ENCODE data around the gene FOXN3. TPM values are rescaled to one million over a fixed set of nuclear protein-coding genes. Genes with fewer than 3 reads are reported as not detected.
A peak's percentile ranks its signal among the peaks of the same experiment; 100 is the strongest.

Gene FOXN3
- total and polyA plus RNA-seq, 2 experiments from 2014 or later = 98.9 to 167 TPM

GRCh38 chr14:89417465-89418225 lies 612 bp upstream of the FOXN3 start:
- peak overlapping the region; percentile 83 for H3K4me3 Mint-ChIP-seq
- H3K27ac Mint-ChIP-seq = peak overlapping the region; percentile 95
- H3K9me3 Mint-ChIP-seq = no peaks in the 10 kb centered on the region; the same call in 2 of the 3 replicates
- TF ChIP-seq CTCF (conservative IDR thresholded peaks at IDR 0.05; ENCODE audit: low read depth in 2 of 2) (peak; percentile 29 to 39; a peak in 3 of 4 replicates), POLR2AphosphoS5 (IDR thresholded peaks at IDR 0.05; ENCODE audit: low read depth) (no peak)
- Histone ChIP-seq H3K79me2 (replicated peaks; ENCODE audit: insufficient read depth) (peaks cover 89% of the 10 kb centered on the region), H3K27me3 (ENCODE audit: insufficient read depth) (no peaks in the 10 kb centered on the region), H3K4me3 (peak overlapping the region; percentile 76), H4K20me1 (replicated peaks; ENCODE audit: insufficient read depth) (peaks cover 26% of the 10 kb centered on the region), H3F3A (replicated peaks; ENCODE audit: low read depth) (0 out of 2 replicates have a peak, but pooled peaks cover 19% of the 10 kb centered on the region), H3K9me2 (ENCODE audit: insufficient read depth) (no peaks in the 10 kb centered on the region), H3K4me2 (peak overlapping the region; percentile 96), H3K36me3 (ENCODE audit: insufficient read depth) (peaks cover under 1% of the 10 kb centered on the region; the same call in 1 of the 2 replicates), H3K4me1 (ENCODE audit: insufficient read depth) (peaks cover 46% of the 10 kb centered on the region), H2AFZ (no peak overlapping the region), H3K27ac (ENCODE audit: low read depth) (peak overlapping the region; percentile 94)
- H3K27me3 Mint-ChIP-seq (ENCODE audit: insufficient read depth, low read depth, poor library complexity) = peaks cover 17% of the 10 kb centered on the region
- peak; percentile 20 for ATAC-seq
- peak; percentile 64 for DNase-seq (ENCODE audit: low spot score)
- H3K4me1 Mint-ChIP-seq = peaks cover 53% of the 10 kb centered on the region
- H3K36me3 Mint-ChIP-seq (ENCODE audit: low read depth) = peaks cover 54% of the 10 kb centered on the region

GRCh38 chr14:89416002-89416995 lies 734 bp downstream of the FOXN3 start:
- H3K27me3 Mint-ChIP-seq (ENCODE audit: insufficient read depth, low read depth, poor library complexity) = peaks cover 19% of the 10 kb centered on the region
- H3K4me1 Mint-ChIP-seq = peaks cover 54% of the 10 kb centered on the region
- TF ChIP-seq CREB1 (CRISPR knock-in tag; IDR thresholded peaks at IDR 0.05; ENCODE audit: low read depth) = peak; percentile 16; the same call in 1 of the 2 replicates
- TF ChIP-seq, protein P1, sequence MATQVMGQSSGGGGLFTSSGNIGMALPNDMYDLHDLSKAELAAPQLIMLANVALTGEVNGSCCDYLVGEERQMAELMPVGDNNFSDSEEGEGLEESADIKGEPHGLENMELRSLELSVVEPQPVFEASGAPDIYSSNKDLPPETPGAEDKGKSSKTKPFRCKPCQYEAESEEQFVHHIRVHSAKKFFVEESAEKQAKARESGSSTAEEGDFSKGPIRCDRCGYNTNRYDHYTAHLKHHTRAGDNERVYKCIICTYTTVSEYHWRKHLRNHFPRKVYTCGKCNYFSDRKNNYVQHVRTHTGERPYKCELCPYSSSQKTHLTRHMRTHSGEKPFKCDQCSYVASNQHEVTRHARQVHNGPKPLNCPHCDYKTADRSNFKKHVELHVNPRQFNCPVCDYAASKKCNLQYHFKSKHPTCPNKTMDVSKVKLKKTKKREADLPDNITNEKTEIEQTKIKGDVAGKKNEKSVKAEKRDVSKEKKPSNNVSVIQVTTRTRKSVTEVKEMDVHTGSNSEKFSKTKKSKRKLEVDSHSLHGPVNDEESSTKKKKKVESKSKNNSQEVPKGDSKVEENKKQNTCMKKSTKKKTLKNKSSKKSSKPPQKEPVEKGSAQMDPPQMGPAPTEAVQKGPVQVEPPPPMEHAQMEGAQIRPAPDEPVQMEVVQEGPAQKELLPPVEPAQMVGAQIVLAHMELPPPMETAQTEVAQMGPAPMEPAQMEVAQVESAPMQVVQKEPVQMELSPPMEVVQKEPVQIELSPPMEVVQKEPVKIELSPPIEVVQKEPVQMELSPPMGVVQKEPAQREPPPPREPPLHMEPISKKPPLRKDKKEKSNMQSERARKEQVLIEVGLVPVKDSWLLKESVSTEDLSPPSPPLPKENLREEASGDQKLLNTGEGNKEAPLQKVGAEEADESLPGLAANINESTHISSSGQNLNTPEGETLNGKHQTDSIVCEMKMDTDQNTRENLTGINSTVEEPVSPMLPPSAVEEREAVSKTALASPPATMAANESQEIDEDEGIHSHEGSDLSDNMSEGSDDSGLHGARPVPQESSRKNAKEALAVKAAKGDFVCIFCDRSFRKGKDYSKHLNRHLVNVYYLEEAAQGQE (IDR thresholded peaks at IDR 0.05; ENCODE audit: unreplicated experiment) = no peak
- no peak for TF ChIP-seq EZH2phosphoT487 (IDR thresholded peaks at IDR 0.05; ENCODE audit: unreplicated experiment)
- TF ChIP-seq STAT1 (IDR thresholded peaks at IDR 0.05; ENCODE audit: unreplicated experiment) = no peak
- TF ChIP-seq POLR2AphosphoS5 (IDR thresholded peaks at IDR 0.05; ENCODE audit: low read depth) = peak; percentile 58
- no peak for TF ChIP-seq NANOG (IDR thresholded peaks at IDR 0.05; ENCODE audit: borderline replicate concordance)
- no peak for TF ChIP-seq JUNB (IDR thresholded peaks at IDR 0.05; ENCODE audit: unreplicated experiment)
- TF ChIP-seq ZNF114 (CRISPR knock-in tag; IDR thresholded peaks at IDR 0.05) = no peak
- no peak for TF ChIP-seq EZH2 (IDR thresholded peaks at IDR 0.05; ENCODE audit: low read depth, unreplicated experiment)
- no peak for TF ChIP-seq CTCF (conservative IDR thresholded peaks at IDR 0.05; ENCODE audit: low read depth in 2 of 2)
- TF ChIP-seq, protein P2, sequence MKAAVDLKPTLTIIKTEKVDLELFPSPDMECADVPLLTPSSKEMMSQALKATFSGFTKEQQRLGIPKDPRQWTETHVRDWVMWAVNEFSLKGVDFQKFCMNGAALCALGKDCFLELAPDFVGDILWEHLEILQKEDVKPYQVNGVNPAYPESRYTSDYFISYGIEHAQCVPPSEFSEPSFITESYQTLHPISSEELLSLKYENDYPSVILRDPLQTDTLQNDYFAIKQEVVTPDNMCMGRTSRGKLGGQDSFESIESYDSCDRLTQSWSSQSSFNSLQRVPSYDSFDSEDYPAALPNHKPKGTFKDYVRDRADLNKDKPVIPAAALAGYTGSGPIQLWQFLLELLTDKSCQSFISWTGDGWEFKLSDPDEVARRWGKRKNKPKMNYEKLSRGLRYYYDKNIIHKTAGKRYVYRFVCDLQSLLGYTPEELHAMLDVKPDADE (IDR thresholded peaks at IDR 0.05) = no peak

More at GRCh38 chr14:89416002-89416995, 734 bp downstream of the FOXN3 start:
- H3K9me2 ChIP-seq (ENCODE audit: insufficient read depth) = no peaks in the 10 kb centered on the region; the same call in 1 of the 2 replicates
- peaks cover 14% of the 10 kb centered on the region for H3K36me3 ChIP-seq (ENCODE audit: insufficient read depth)
- H3F3A ChIP-seq (replicated peaks; ENCODE audit: low read depth) = 0 out of 2 replicates have a peak, but pooled peaks cover 21% of the 10 kb centered on the region
- Mint-ChIP-seq H3K36me3 (ENCODE audit: low read depth) (peaks cover 67% of the 10 kb centered on the region), H3K9me3 (peaks cover 9% of the 10 kb centered on the region), H3K4me3 (peak overlapping the region; percentile 86), H3K27ac (peak overlapping the region; percentile 79)
- H3K27ac ChIP-seq (ENCODE audit: low read depth) = peak overlapping the region; percentile 88
- no peaks in the 10 kb centered on the region for H3K27me3 ChIP-seq (ENCODE audit: insufficient read depth)
- H2AFZ ChIP-seq = no peak overlapping the region
- H3K79me2 ChIP-seq (replicated peaks; ENCODE audit: insufficient read depth) = peaks cover 90% of the 10 kb centered on the region
- H3K4me2 ChIP-seq = peak overlapping the region; percentile 93
- peaks cover 36% of the 10 kb centered on the region for H4K20me1 ChIP-seq (replicated peaks; ENCODE audit: insufficient read depth)
- H3K4me3 ChIP-seq = peak overlapping the region; percentile 98
- DNase-seq (ENCODE audit: low spot score) (peak; percentile 97), ATAC-seq (peak; percentile 77)
- peaks cover 56% of the 10 kb centered on the region for H3K4me1 ChIP-seq (ENCODE audit: insufficient read depth)

Data from GM23338 (cell line).